ENCODE results near the gene DPP8.
"Not testable (repeated sequence)": the region's sequence is repeated elsewhere in the genome, so short reads cannot be mapped to it uniquely, and the experiment has no call there.

The DPP8 gene

GRCh38 chr15:65529762-65530317, 12.4 kb upstream of the DPP8 start:
- no peak for DNase-seq (ENCODE audit: low read depth, low spot score)
- H3K4me3 ChIP-seq (ENCODE audit: low read length): peak overlapping the region; percentile 68

GRCh38 chr15:65528461-65529060, 11.1 kb upstream of the DPP8 start:
- no peak for DNase-seq (ENCODE audit: low read depth, low spot score)
- H3K4me3 ChIP-seq (ENCODE audit: low read length): no peak overlapping the region

DNA sequence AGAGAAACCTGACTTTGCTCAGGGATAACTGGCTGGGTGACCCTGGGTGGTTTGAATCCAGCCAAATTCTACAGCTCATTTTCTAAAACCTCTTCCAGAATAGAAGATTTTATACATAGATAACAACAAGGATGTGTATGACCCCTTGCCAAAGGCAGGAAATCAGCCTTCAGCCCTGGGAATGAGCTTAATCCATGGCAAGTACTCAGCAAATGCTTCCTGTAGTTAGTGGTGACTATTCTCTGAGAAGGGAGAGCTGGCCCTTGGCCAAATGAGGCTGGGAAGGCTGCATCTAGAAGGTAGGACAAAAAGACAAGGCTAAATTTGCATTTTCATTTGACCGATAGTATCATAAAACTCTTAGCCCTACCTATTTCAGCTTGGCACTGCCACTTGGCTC, 8.1 kb upstream of the DPP8 start:
- no peak overlapping the region for H3K4me3 ChIP-seq (ENCODE audit: low read length)
- DNase-seq (ENCODE audit: low read depth, low spot score): no peak

DNA sequence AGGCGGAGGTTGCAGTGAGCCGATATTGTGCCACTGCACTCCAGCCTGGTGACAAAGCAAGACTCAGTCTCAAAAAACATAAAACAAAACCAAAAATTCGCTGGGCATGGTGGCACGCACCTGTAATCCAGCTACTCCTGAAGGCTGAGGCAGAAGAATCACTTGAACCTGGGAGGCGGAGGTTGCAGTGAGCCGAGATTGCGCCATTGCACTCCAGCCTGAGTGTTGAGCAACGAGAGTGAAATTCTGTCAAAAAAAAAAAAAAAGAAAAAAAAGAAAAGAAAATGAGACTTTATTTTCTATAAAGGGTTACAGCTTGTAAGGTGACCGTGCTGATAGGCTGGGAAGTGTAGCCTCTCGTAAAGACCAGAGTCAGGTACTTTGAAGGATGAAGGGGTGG, 6.7 kb upstream of the DPP8 start:
- H3K4me3 ChIP-seq (ENCODE audit: low read length): no peak overlapping the region
- DNase-seq (ENCODE audit: low read depth, low spot score): no peak

- DNase-seq (ENCODE audit: low read depth, low spot score): no peak
- no peak overlapping the region for H3K4me3 ChIP-seq (ENCODE audit: low read length)
Observed at GRCh38 chr15:65521350-65521749, 3.9 kb upstream of the DPP8 start.

DNA sequence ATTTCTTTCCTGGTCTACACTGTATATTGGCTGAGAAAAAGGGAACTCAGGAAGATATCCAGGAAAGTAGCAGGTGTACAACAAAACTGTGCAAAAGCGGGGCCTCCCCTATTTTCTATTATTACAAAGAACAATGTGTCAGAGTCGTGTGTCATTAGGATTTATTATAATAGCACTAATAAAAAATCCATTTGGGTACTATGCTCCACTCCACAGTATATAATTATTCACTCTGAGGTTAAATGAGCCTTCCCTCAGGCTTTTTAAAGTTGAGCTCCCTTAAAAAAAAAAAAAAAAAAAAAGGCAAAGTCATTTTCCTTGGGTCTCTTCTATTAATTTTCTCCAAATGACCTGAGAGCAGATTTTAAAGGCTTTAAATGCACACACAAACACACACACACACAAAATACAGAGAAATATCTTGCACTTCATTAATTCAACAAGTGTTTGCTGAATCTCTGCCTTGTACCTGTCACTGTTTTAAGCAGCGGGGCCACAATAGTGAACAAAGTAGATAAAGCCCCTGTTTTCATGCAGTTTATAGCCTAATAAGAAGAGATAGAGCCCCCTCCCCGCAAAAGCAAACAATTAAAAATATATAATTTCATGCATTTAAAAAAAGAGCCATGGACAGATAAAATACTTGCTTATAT, 1.3 kb upstream of the DPP8 start:
- H3K4me3 ChIP-seq (ENCODE audit: low read length): no peak overlapping the region
- DNase-seq (ENCODE audit: low read depth, low spot score): no peak

DNA sequence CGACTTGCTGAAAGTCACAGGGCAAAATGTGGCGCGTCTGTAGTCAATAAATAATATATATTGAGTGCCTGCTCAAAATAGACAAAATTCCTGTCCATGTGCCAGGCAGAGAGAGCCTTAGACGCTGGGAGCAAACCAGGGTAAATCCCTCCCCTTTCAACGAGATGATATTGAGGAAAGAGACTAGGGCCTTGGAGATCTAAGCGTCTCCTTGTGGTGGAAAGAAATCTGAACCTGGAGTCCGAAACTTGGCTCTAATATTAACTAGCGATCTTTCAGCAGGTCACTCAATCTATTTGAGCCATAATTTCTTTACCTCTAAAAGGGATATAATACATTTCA, 348 bp upstream of the DPP8 start:
- H3K4me3 ChIP-seq (ENCODE audit: low read length): peak overlapping the region; percentile 99
- DNase-seq (ENCODE audit: low read depth, low spot score): no peak

DNA sequence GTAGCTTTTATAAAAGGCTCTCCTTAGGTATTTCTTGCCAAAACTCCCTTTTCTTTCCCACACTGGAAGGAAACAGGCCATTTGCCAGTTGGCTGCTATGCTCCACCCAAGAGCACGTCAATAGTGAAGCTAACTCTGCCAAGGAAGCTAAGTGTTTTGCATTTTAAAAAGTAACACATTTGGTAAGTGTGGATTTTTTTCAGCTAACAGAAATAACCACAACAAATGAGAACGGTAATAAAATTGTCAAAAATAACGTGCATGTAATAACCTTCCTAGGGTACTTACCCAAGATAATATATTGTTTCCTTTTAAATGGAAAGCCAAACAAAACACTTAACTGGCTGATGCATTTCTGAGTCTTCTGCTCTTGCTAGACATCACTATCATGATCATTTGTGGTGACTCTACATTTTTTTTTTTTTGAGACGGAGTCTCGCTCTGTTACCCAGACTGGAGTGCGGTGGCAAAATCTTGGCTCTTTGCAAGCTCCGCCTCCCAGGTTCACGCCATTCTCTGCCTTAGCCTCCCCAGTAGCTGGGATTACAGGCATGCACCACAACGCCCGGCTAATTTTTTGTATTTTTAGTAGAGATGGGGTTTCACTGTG, 4.6 kb downstream of the DPP8 start:
- H3K4me3 ChIP-seq (ENCODE audit: low read length): no peak overlapping the region
- no peak for DNase-seq (ENCODE audit: low read depth, low spot score)

DNA sequence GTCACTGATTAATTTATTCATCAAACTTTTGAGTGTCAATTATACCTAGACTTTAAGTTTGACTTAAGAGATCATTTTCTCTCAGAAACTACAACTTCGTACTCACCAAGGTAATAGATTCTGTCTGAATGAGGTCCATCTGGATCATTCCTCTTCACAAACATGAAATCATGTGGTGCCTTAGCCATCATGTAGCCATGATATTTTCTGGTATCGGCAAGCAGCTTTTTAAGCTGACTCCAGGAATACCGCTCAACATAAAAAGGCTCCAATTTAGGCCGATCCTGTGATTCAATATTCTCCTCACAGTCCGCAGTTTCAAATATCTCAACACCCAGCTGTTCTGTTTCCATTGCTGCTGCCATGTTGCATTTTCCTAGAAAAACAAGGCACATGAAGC, 5.3 kb downstream of the DPP8 start:
- no peak for DNase-seq (ENCODE audit: low read depth, low spot score)
- H3K4me3 ChIP-seq (ENCODE audit: low read length): no peak overlapping the region

DNA sequence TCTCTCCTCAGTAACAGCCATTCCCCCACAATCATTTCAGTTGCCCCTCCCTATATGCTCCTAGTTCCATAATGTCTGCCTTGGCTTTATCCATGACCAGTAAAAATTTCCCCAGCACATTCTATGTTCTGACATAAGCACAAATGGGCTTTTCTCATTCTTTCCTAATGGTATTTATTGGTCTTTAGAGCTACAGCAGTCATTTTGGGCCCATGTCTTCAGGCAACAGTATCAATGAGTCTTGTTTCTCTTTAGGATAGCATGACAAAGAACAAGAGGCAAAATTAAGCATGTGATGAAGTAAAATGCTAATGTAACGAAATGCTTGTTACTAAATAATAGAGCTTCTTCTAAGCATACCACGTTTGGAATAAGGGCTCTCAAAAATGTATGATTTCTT, 8.2 kb downstream of the DPP8 start:
- H3K4me3 ChIP-seq (ENCODE audit: low read length): no peak overlapping the region
- no peak for DNase-seq (ENCODE audit: low read depth, low spot score)

DNA sequence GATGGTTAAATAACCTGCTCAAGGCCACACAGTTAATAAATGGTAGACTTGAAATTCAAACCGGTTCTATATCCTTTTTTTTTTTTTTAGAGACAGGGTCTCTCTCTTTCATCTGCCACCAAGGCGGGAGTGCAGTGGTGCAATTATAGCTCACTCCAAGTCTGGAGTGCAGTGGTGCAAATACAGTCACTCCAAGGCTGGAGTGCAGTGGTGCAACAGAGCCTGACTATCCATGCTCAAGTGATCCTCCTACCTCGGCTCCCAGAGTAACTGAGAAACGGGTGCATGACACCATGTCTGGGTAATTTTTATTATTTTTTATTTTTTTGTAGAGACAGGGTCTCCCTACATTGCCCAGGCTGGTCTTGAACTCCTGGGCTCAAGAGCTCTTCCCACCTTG, 23.4 kb downstream of the DPP8 start:
- no peak for DNase-seq (ENCODE audit: low read depth, low spot score)

DNA sequence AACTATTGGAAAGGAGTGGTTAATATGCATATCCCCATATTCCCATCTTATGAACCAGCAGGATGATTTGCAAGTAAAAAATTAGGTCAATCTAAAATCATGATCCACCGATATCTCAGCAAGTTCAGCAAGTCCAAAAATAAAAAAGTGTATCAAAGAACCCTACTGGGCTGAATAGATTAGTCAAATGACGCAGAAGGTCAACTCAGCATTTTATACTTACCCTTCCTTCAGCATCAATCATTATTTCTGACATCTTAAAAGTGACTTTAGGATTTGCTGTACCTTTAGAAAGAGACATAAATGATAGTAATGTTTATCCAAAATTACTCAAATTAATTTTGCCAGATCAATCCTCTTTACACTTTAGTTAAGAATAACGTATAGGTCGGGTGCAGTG, 32.6 kb downstream of the DPP8 start:
- H3K4me3 ChIP-seq (ENCODE audit: low read length): no peak overlapping the region
- no peak for DNase-seq (ENCODE audit: low read depth, low spot score)

More for the DNA sequence above, 23.4 kb downstream of the DPP8 start:
- H3K4me3 ChIP-seq (ENCODE audit: low read length): no peak overlapping the region

- no peak for DNase-seq (ENCODE audit: low read depth, low spot score)
- no peak overlapping the region for H3K4me3 ChIP-seq (ENCODE audit: low read length)
Observed at GRCh38 chr15:65476903-65477302, 40.6 kb downstream of the DPP8 start.

DNA sequence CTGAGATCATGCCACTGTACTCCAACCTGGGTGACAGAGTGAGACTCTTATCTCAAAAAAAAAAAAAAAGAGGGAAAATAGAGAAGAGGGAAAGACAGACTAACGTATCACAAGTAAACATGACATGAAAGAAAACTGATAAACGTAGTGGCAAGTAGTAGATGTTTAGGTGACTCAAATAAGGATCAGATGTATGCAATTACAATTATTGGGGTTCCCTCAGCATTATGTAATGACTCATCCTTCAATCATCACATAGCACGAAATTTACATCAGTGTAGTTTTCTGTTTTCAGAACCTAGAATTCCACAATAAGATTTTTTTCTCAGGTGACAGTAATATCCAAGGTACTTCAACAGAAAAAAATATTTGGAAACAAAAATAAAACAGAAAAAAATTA, 46.6 kb downstream of the DPP8 start:
- no peak for DNase-seq (ENCODE audit: low read depth, low spot score)
- no peak overlapping the region for H3K4me3 ChIP-seq (ENCODE audit: low read length)

- no peak for DNase-seq (ENCODE audit: low read depth, low spot score)
- H3K4me3 ChIP-seq (ENCODE audit: low read length): no peak overlapping the region
Observed at GRCh38 chr15:65468229-65468909, 49.1 kb downstream of the DPP8 start.

DNA sequence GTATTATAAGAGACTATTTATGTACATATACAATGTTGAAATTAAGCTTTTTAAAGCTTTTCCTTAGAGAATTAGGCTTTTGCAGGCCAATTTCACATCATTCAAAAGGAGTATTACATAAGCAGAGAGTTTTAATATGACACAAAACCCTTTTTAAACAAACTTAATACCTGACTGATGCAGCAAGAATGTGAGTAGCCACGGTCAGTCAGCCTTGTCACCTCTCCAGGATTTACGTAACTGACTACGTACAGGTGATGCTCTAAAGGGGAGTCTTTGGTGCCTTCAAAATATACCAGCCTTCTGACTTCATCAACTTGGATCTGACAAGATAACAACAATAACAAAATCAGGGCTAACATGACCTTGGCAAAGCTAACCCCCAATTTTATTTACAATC, 50.6 kb downstream of the DPP8 start:
- H3K4me3 ChIP-seq (ENCODE audit: low read length): no peak overlapping the region
- no peak for DNase-seq (ENCODE audit: low read depth, low spot score)

DNA sequence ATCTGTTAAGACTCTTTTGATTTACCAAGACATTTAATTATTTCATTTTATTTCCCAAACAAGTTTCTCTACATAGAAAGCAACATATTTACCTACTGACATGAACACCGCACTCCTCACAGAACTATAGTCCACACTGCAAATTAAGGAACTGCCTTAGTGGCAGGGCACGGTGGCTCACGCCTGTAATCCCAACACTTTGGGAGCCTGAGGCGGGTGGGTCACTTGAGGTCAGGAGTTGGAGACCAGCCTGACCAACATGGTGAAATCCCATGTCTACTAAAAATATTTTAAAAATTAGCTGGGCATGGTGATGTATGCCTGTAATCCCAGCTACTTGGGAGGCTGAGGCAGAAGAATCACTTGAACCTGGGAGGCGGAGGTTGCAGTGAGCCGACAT, 54.4 kb downstream of the DPP8 start:
- not testable (repeated sequence) for DNase-seq (ENCODE audit: low read depth, low spot score); H3K4me3 ChIP-seq (ENCODE audit: low read length)

GRCh38 chr15:65460741-65461347, 56.6 kb downstream of the DPP8 start:
- no peak overlapping the region for H3K4me3 ChIP-seq (ENCODE audit: low read length)
- no peak for DNase-seq (ENCODE audit: low read depth, low spot score)

DNA sequence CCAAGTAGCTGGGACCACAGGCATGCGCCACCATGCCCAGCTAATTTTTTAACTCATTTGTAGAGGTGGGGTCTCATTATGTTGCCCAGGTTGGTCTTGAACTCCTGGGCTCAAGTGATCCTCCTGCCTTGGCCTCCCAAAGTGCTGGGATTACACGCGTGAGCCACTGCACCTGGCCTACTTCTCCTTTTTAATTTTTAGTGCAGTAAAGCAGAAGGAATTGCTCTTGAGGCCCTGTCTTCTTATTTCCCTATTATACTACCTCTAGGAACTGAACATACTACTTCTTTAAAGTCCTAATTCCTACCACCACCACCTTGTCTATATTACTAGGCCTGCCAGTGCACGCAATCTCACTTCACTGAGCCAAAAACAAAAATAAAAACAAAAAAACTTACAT, 62.2 kb downstream of the DPP8 start:
- not testable (repeated sequence) for DNase-seq (ENCODE audit: low read depth, low spot score); H3K4me3 ChIP-seq (ENCODE audit: low read length)

DNA sequence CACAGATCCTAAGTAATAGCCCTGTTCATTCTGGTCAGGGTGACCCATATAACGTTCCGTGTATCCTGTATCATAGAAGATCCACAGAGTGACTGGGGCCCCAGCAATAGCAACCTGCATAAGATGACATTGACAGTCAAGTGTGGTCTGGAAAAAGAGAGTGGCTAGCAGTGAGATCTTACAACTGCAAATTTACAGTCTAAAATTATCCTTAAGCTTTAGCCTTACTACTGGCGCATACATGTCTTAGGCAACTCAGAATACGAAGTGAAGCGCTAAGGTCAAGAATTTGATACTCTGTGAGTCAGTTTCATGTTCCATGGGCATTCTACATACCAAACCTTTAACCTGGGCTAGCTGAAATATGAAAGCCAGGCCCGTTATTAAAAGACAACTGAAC, 65.5 kb downstream of the DPP8 start:
- no peak overlapping the region for H3K4me3 ChIP-seq (ENCODE audit: low read length)

More for the DNA sequence above, 65.5 kb downstream of the DPP8 start:
- DNase-seq (ENCODE audit: low read depth, low spot score): no peak
